NCI-H1694 (cell line): Measurements from ENCODE around the gene EVL.

Source experiments
- DNase-seq: peaks from one replicate; lab custom pipeline; 2025; lab: John Stamatoyannopoulos, UW

The EVL gene

GRCh38 chr14:100067481-100067880, 2.3 kb downstream of the EVL start:
- no peak for DNase-seq

- DNase-seq: no peak
Measured at GRCh38 chr14:100067971-100068959, 3.0 kb downstream of the EVL start.

GRCh38 chr14:100069161-100069800, 4.1 kb downstream of the EVL start:
- no peak for DNase-seq

- DNase-seq: no peak
Measured at GRCh38 chr14:100070310-100070709, 5.1 kb downstream of the EVL start.

- no peak for DNase-seq
Measured at GRCh38 chr14:100071545-100071944, 6.3 kb downstream of the EVL start.

- DNase-seq: no peak
Measured at GRCh38 chr14:100072783-100073346, 7.6 kb downstream of the EVL start.

GRCh38 chr14:100073576-100074430, 8.6 kb downstream of the EVL start:
- no peak for DNase-seq

- no peak for DNase-seq
Measured at GRCh38 chr14:100074431-100075100, 9.3 kb downstream of the EVL start.

- no peak for DNase-seq
Measured at GRCh38 chr14:100075681-100076080, 10.5 kb downstream of the EVL start.

GRCh38 chr14:100076133-100076532, 10.9 kb downstream of the EVL start:
- no peak for DNase-seq

- no peak for DNase-seq
Measured at GRCh38 chr14:100076606-100077005, 11.4 kb downstream of the EVL start.

- DNase-seq: no peak
Measured at GRCh38 chr14:100077441-100077840, 12.2 kb downstream of the EVL start.

GRCh38 chr14:100078216-100078803, 13.1 kb downstream of the EVL start:
- no peak for DNase-seq

GRCh38 chr14:100078997-100079725, 13.9 kb downstream of the EVL start:
- peak; percentile 96 for DNase-seq

- DNase-seq: no peak
Measured at GRCh38 chr14:100079726-100080005, 14.4 kb downstream of the EVL start.

GRCh38 chr14:100080206-100080605, 15.0 kb downstream of the EVL start:
- no peak for DNase-seq

- DNase-seq: no peak
Measured at GRCh38 chr14:100081997-100082625, 16.9 kb downstream of the EVL start.

- no peak for DNase-seq
Measured at GRCh38 chr14:100082723-100083122, 17.5 kb downstream of the EVL start.

- no peak for DNase-seq
Measured at GRCh38 chr14:100083706-100084105, 18.5 kb downstream of the EVL start.

- no peak for DNase-seq
Measured at GRCh38 chr14:100084591-100084990, 19.4 kb downstream of the EVL start.
